Activated T-helper 1 cell treated with anti-CD3 and anti-CD28 coated beads, Interleukin-12 subunit alpha, Interleukin-12 subunit beta, Interleukin-2, Interleukin-4 antibody, amounts not matched to agents 30 ng/mL and 10 ng/mL and 1 ng/mL, durations not matched to agents 14 hours and 24 hours and 36 hours (primary cell): ENCODE measurements around the gene HES2. TPM values are rescaled to one million over a fixed set of nuclear protein-coding genes. Genes with fewer than 3 reads are reported as not detected.

ENCODE experiments used
- DNase-seq: peaks from one replicate; pipeline ENCODE4 v3.0.0; 2021; ENCODE audit warnings: low spot score
- H3K27ac Mint-ChIP-seq: one replicate; pipeline ENCODE4 v1.8.0; 2021; ENCODE audit warnings: mild to moderate bottlenecking, mixed read lengths
- H3K27me3 Mint-ChIP-seq: one replicate; pipeline ENCODE4 v1.8.0; 2022; ENCODE audit warnings: mild to moderate bottlenecking, moderate library complexity, mixed read lengths; ENCODE audit not compliant: insufficient read depth
- H3K36me3 Mint-ChIP-seq: one replicate; pipeline ENCODE4 v1.8.0; 2021; ENCODE audit warnings: low read depth, mixed read lengths
- H3K4me1 Mint-ChIP-seq: one replicate; pipeline ENCODE4 v1.8.0; 2021; ENCODE audit warnings: low read depth, mixed read lengths
- H3K4me3 Mint-ChIP-seq: one replicate; pipeline ENCODE4 v1.8.0; 2021; ENCODE audit warnings: mild to moderate bottlenecking, moderate library complexity, mixed read lengths
- H3K9me3 Mint-ChIP-seq: one replicate; pipeline ENCODE4 v1.8.0; 2021; ENCODE audit warnings: mixed read lengths
- intact Hi-C: fragments of 100-400 bp; cut with micrococcal nuclease; formaldehyde crosslinking; loops from one replicate; pipeline ENCODE4 v1.15.1; 2024
- total RNA-seq: library from RNA; stranded (reverse); gene quantifications from 2 replicates; pipeline ENCODE4 v1.2.3, GENCODE V29; 2022

The HES2 gene
- total RNA-seq = 0.27 and 0.29 TPM in 2 replicates

- H3K4me1 Mint-ChIP-seq = peaks cover 14% of the 10 kb centered on the region
- H3K27ac Mint-ChIP-seq = no peak within 1 kb of the TSS
- H3K9me3 Mint-ChIP-seq = no peaks in the 10 kb centered on the region
- intact Hi-C loops = loop anchor here (5.0 kb wide), 1 partner anchor 173 kb away; no protein-coding TSS in a partner anchor
- peak within 1 kb of the TSS; percentile 53 for H3K4me3 Mint-ChIP-seq
- peaks cover 59% of the 10 kb centered on the region for H3K27me3 Mint-ChIP-seq
- no peaks in the 10 kb centered on the region for H3K36me3 Mint-ChIP-seq
- no peak for DNase-seq
Observed at GRCh38 chr1:6419804-6420453, at the start of gene HES2. TSS of gene HES2 (minus strand) at chr1:6419919. CDS start at chr1:6419820, 99 bp downstream.

- no peaks in the 10 kb centered on the region for H3K27me3 Mint-ChIP-seq
- no peaks in the 10 kb centered on the region for H3K9me3 Mint-ChIP-seq
- peaks cover 8% of the 10 kb centered on the region for H3K36me3 Mint-ChIP-seq
- H3K4me1 Mint-ChIP-seq = peaks cover 9% of the 10 kb centered on the region
- intact Hi-C loops = loop anchor here (5.0 kb wide), 1 partner anchor 442 kb away; no protein-coding TSS in a partner anchor
- H3K27ac Mint-ChIP-seq = no peak overlapping the region
- H3K4me3 Mint-ChIP-seq = no peak overlapping the region
- DNase-seq = no peak
Observed at GRCh38 chr1:6468729-6469461, 49.2 kb upstream of the HES2 start.

GRCh38 chr1:6467744-6468688, 48.3 kb upstream of the HES2 start:
- Mint-ChIP-seq H3K9me3 (no peaks in the 10 kb centered on the region), H3K27ac (no peak overlapping the region), H3K4me3 (peak overlapping the region; percentile 15), H3K27me3 (no peaks in the 10 kb centered on the region), H3K4me1 (peaks cover 15% of the 10 kb centered on the region), H3K36me3 (peaks cover 12% of the 10 kb centered on the region)
- intact Hi-C loops = loop anchor here (5.0 kb wide), 1 partner anchor 441 kb away; no protein-coding TSS in a partner anchor
- DNase-seq = no peak

GRCh38 chr1:6467224-6467623, 47.5 kb upstream of the HES2 start:
- peaks cover 23% of the 10 kb centered on the region for H3K4me1 Mint-ChIP-seq
- intact Hi-C loops = loop anchor here (5.0 kb wide), 1 partner anchor 440 kb away; no protein-coding TSS in a partner anchor
- H3K27me3 Mint-ChIP-seq = no peaks in the 10 kb centered on the region
- H3K36me3 Mint-ChIP-seq = peaks cover 20% of the 10 kb centered on the region
- DNase-seq = no peak
- H3K4me3 Mint-ChIP-seq = peak overlapping the region; percentile 99
- no peak overlapping the region for H3K27ac Mint-ChIP-seq
- no peaks in the 10 kb centered on the region for H3K9me3 Mint-ChIP-seq

- no peaks in the 10 kb centered on the region for H3K27me3 Mint-ChIP-seq
- H3K27ac Mint-ChIP-seq = peak overlapping the region; percentile 18
- no peak for DNase-seq
- H3K36me3 Mint-ChIP-seq = peaks cover 24% of the 10 kb centered on the region
- no peaks in the 10 kb centered on the region for H3K9me3 Mint-ChIP-seq
- intact Hi-C loops = loop anchor here (1.0 to 5.0 kb wide), 2 partner anchors 9 to 439 kb away; no protein-coding TSS in a partner anchor
- H3K4me3 Mint-ChIP-seq = peak overlapping the region; percentile 99
- H3K4me1 Mint-ChIP-seq = peaks cover 25% of the 10 kb centered on the region
Observed at GRCh38 chr1:6466751-6467150, 47.0 kb upstream of the HES2 start.

GRCh38 chr1:6466023-6466422, 46.3 kb upstream of the HES2 start, which contains the start of gene TNFRSF25:
TSS of gene TNFRSF25 (minus strand) at chr1:6466173. CDS start at chr1:6466107, 66 bp downstream.
- peak; percentile 71 for DNase-seq
- H3K9me3 Mint-ChIP-seq = no peaks in the 10 kb centered on the region
- peaks cover 27% of the 10 kb centered on the region for H3K4me1 Mint-ChIP-seq
- peak within 1 kb of the TSS; percentile 99 for H3K4me3 Mint-ChIP-seq
- H3K36me3 Mint-ChIP-seq = peaks cover 29% of the 10 kb centered on the region
- intact Hi-C loops = loop anchor here (1.0 to 5.0 kb wide), 2 partner anchors 9 to 439 kb away; no protein-coding TSS in a partner anchor
- H3K27me3 Mint-ChIP-seq = no peaks in the 10 kb centered on the region
- peak within 1 kb of the TSS; percentile 84 for H3K27ac Mint-ChIP-seq

- H3K9me3 Mint-ChIP-seq = no peaks in the 10 kb centered on the region
- H3K36me3 Mint-ChIP-seq = peaks cover 34% of the 10 kb centered on the region
- peak overlapping the region; percentile 99 for H3K4me3 Mint-ChIP-seq
- H3K27me3 Mint-ChIP-seq = no peaks in the 10 kb centered on the region
- peak overlapping the region; percentile 84 for H3K27ac Mint-ChIP-seq
- no peak for DNase-seq
- intact Hi-C loops = loop anchor here (1.0 to 5.0 kb wide), 4 partner anchors 10 to 438 kb away; no protein-coding TSS in a partner anchor
- peaks cover 32% of the 10 kb centered on the region for H3K4me1 Mint-ChIP-seq
Observed at GRCh38 chr1:6465461-6466005, 45.8 kb upstream of the HES2 start.

- peaks cover 38% of the 10 kb centered on the region for H3K4me1 Mint-ChIP-seq
- H3K9me3 Mint-ChIP-seq = no peaks in the 10 kb centered on the region
- DNase-seq = no peak
- H3K4me3 Mint-ChIP-seq = peak overlapping the region; percentile 99
- peaks cover 34% of the 10 kb centered on the region for H3K36me3 Mint-ChIP-seq
- intact Hi-C loops = loop anchor here (2.0 to 5.0 kb wide), 5 partner anchors 16 to 438 kb away; partner anchors contain the start of gene GPR153
- H3K27me3 Mint-ChIP-seq = no peaks in the 10 kb centered on the region
- peak overlapping the region; percentile 91 for H3K27ac Mint-ChIP-seq
Observed at GRCh38 chr1:6464915-6465314, 45.2 kb upstream of the HES2 start.

- Mint-ChIP-seq H3K4me1 (peaks cover 41% of the 10 kb centered on the region), H3K27ac (peak overlapping the region; percentile 91), H3K4me3 (peak overlapping the region; percentile 99), H3K9me3 (no peaks in the 10 kb centered on the region), H3K36me3 (peaks cover 34% of the 10 kb centered on the region), H3K27me3 (no peaks in the 10 kb centered on the region)
- no peak for DNase-seq
- intact Hi-C loops = loop anchor here (2.0 to 5.0 kb wide), 4 partner anchors 16 to 217 kb away; partner anchors contain the start of gene GPR153
Observed at GRCh38 chr1:6464514-6464836, 44.8 kb upstream of the HES2 start.

- Mint-ChIP-seq H3K9me3 (no peaks in the 10 kb centered on the region), H3K27me3 (no peaks in the 10 kb centered on the region), H3K4me1 (peaks cover 45% of the 10 kb centered on the region), H3K36me3 (peaks cover 34% of the 10 kb centered on the region), H3K27ac (peak overlapping the region; percentile 73), H3K4me3 (peak overlapping the region; percentile 57)
- DNase-seq = no peak
- intact Hi-C loops = loop anchor here (5.0 kb wide), 2 partner anchors 201 to 216 kb away; partner anchors contain the start of gene GPR153
Observed at GRCh38 chr1:6463120-6463412, 43.3 kb upstream of the HES2 start.

GRCh38 chr1:6462412-6463119, 42.8 kb upstream of the HES2 start:
- H3K36me3 Mint-ChIP-seq = peaks cover 34% of the 10 kb centered on the region
- H3K9me3 Mint-ChIP-seq = no peaks in the 10 kb centered on the region
- H3K27me3 Mint-ChIP-seq = no peaks in the 10 kb centered on the region
- intact Hi-C loops = loop anchor here (5.0 kb wide), 2 partner anchors 200 to 215 kb away; partner anchors contain the start of gene GPR153
- no peak for DNase-seq
- peaks cover 45% of the 10 kb centered on the region for H3K4me1 Mint-ChIP-seq
- H3K4me3 Mint-ChIP-seq = peak overlapping the region; percentile 57
- peak overlapping the region; percentile 87 for H3K27ac Mint-ChIP-seq
